Measurements from ENCODE around the gene AOAH. TPM values are rescaled to one million over a fixed set of nuclear protein-coding genes. Genes with fewer than 3 reads are reported as not detected.

Gene AOAH
- total and polyA plus RNA-seq, 9 of the 15 experiments (the other 6 are each of a cell fraction or from before 2014, with no cell fraction given): not detected

GRCh38 chr7:36526863-36527548 lies 197.3 kb downstream of the AOAH start:
- Histone ChIP-seq H3K27ac (ENCODE audit: extremely low read depth, low read depth, low read length) (no peak overlapping the region), H3K9me3 (replicated peaks; ENCODE audit: control insufficient read depth, insufficient read depth, low read depth, low read length) (no peaks in the 10 kb centered on the region), H3K36me3 (ENCODE audit: control insufficient read depth, insufficient read depth, low read length) (no peaks in the 10 kb centered on the region), H3K9ac (ENCODE audit: insufficient read depth in 1 of 2, low read depth in 2 of 2, low read length in 2 of 2) (no peak overlapping the region), H4K20me1 (replicated peaks; ENCODE audit: control insufficient read depth, insufficient read depth, low read length) (no peaks in the 10 kb centered on the region), H3K4me1 (replicated peaks in 1 of 2; ENCODE audit: control insufficient read depth in 2 of 2, insufficient read depth in 2 of 2, low read length in 2 of 2) (peaks cover 0 to 12% of the 10 kb centered on the region in 2 experiments; a peak in 2 of 5 replicates), H3K4me2 (ENCODE audit: insufficient read depth, low read length) (peak overlapping the region; percentile 22; the same call in 1 of the 2 replicates), H2AFZ (ENCODE audit: low read depth, low read length) (0 out of 2 replicates have a peak overlapping the region, but pooled peaks have one; percentile 2), H3K9me1 (ENCODE audit: control insufficient read depth, insufficient read depth, low read length) (no peaks in the 10 kb centered on the region), H3K79me2 (ENCODE audit: control insufficient read depth, insufficient read depth, low read length) (no peaks in the 10 kb centered on the region), H3K4me3 (no peak overlapping the region), H3K27me3 (ENCODE audit: control insufficient read depth in 2 of 2, insufficient read depth in 2 of 2, low read length in 2 of 2) (peaks cover 15 to 16% of the 10 kb centered on the region in 2 experiments; a peak in 4 of 5 replicates)
- BruUV-seq (replicated peaks): no TSS peak
- peak; percentile 89 for ATAC-seq
- CTCF ChIA-PET (ENCODE audit: low intra/inter-chr PET ratio): no interaction called here
- 21% methylated on average over 3 of the region's 3 CpGs for WGBS (ENCODE audit: insufficient coverage, low coverage, missing lambda C conversion rate)
- in situ Hi-C loops (cut with MboI): no loop called here
- POLR2A ChIA-PET: no interaction called here
- peak in 3 of 4 experiments; percentile 18 to 58 (median 48) for DNase-seq (ENCODE audit: extremely low read depth in 1 of 4, low spot score in 3 of 4)
- FAIRE-seq: peak; percentile 90
- intact Hi-C loops (cut with micrococcal nuclease): no loop called here
- TF ChIP-seq FOSL1 (tag; conservative IDR thresholded peaks at IDR 0.05) (peak; percentile 85), ZNF584 (CRISPR knock-in tag; IDR thresholded peaks at IDR 0.05; ENCODE audit: low read depth) (no peak), SMAD3 (CRISPR knock-in tag; conservative IDR thresholded peaks at IDR 0.05) (no peak), SRSF9 (IDR thresholded peaks at IDR 0.05; ENCODE audit: borderline replicate concordance, low read depth, low read length) (no peak), ZNF316 (IDR thresholded peaks at IDR 0.05) (peak; percentile 98), MAFG (tag; conservative IDR thresholded peaks at IDR 0.05) (peak; percentile 95), TGIF2 (CRISPR knock-in tag; IDR thresholded peaks at IDR 0.05) (no peak), ZKSCAN8 (CRISPR knock-in tag; IDR thresholded peaks at IDR 0.05) (0 out of 2 replicates have a peak, but pooled peaks have one; percentile 26), JUNB (CRISPR knock-in tag; conservative IDR thresholded peaks at IDR 0.05) (peak; percentile 79; the same call in 1 of the 2 replicates), ZNF398 (CRISPR knock-in tag; IDR thresholded peaks at IDR 0.05) (no peak), DPF2 (IDR thresholded peaks at IDR 0.05) (peak; percentile 69), TRIM28 (IDR thresholded peaks at IDR 0.05) (peak; percentile 32; the same call in 1 of the 2 replicates), MAFF (IDR thresholded peaks at IDR 0.05; ENCODE audit: low read length) (peak; percentile 86), TRIM24 (IDR thresholded peaks at IDR 0.05) (0 out of 4 replicates have a peak, but pooled peaks of 1 of the 2 experiments have one; percentile 25), ZBTB2 (IDR thresholded peaks at IDR 0.05) (no peak), MEIS2 (IDR thresholded peaks at IDR 0.05; ENCODE audit: partially characterized antibody) (peak; percentile 89), PBX2 (CRISPR knock-in tag; IDR thresholded peaks at IDR 0.05; ENCODE audit: low read depth) (no peak), PBX2 (tag; conservative IDR thresholded peaks at IDR 0.05; ENCODE audit: low read depth) (peak; percentile 92), SIN3B (IDR thresholded peaks at IDR 0.05; ENCODE audit: low read depth) (no peak)
